HPDE6-E6E7 (cell line): ENCODE results near the gene MARCO.
A peak's percentile ranks its signal among the peaks of the same experiment; 100 is the strongest.

Experiments used
- DNase-seq: peaks from one replicate; pipeline ENCODE4 v3.0.0; 2011; ENCODE audit warnings: missing footprints; ENCODE audit errors: extremely low spot score

MARCO gene

DNA sequence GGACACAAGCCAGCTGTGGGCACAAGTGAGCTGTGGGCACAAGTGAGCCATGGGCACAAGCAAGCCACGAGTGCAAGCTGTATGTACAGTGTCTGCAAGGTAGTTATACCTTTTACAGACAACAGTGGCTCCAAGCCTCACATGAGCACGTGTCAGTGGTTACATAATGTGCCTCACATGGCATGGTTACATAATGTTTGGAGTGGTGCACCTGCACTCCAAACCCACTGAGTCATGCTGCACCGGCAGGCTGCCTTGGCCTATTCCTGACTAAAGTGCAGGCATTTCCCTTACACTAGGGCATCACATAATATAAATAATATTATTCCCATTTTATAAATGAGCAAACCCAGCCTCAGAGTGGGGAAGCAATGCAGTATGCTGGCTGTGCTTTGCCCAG is 62.6 kb downstream of the MARCO start:
- no peak for DNase-seq

DNA sequence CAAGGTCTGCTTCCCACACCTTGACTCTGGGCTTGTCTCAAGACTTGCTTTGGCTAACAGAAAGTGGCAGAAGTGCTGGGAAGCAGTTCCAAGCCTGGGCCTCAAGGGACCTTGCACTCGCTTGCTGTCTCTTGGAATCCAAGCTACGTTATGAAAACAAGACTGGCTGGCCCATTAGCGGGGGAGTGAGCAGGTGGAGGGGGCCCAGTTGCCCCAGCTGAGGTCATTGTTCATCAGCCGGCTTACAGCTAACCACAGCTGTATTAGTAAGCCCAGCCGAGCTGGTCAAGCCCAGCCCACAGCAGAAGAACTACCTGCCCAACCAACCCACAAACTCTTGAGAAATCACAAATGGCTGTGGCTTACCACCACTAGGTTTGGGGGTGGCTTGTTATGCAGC is 63.1 kb downstream of the MARCO start:
- DNase-seq, result no peak

- no peak for DNase-seq
Observed at GRCh38 chr2:119005555-119005954, 63.6 kb downstream of the MARCO start.

- no peak for DNase-seq
Observed at GRCh38 chr2:119006441-119006840, 64.4 kb downstream of the MARCO start.

- no peak for DNase-seq
Observed at GRCh38 chr2:119008108-119008507, 66.1 kb downstream of the MARCO start.

GRCh38 chr2:119009110-119009509 is 67.1 kb downstream of the MARCO start:
- DNase-seq, result no peak

GRCh38 chr2:119010336-119010735 is 68.3 kb downstream of the MARCO start:
- no peak for DNase-seq

DNA sequence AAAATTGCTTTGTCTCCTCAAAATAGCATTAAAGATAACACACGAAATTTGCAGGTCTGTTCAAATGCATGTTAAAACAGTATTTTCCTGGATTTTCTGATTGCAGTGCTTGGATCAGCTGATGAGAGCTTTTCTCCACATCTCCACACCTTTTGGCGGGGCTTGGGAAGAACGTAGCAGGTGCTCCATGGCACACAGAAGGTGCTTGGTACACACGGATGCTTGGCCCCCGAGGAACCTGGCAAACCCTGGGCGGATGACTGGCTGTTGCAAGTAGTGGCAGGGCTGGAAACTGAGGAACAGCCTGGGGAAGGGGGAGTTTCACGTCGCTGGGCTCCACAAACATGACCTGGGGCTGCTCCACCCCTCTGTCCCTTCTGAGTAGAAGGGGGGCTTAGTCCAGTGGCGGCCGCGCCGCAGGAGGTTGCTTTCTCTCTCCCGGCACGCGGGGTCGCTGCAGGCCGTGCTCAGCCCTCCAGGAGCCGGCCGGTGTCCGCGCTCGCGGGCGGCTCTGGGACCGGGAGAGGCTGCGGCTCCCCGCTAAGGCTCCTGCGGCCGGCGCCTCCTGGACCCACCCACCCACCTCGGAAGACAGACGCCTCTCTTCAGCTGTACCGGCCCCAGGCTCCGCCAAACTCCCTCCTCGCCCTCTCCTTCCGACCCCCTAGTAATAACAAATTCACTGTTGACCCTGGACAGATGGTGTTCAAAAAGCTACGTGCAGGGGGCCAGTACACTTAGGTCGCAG is 69.3 kb downstream of the MARCO start:
- peak; percentile 44 for DNase-seq

DNA sequence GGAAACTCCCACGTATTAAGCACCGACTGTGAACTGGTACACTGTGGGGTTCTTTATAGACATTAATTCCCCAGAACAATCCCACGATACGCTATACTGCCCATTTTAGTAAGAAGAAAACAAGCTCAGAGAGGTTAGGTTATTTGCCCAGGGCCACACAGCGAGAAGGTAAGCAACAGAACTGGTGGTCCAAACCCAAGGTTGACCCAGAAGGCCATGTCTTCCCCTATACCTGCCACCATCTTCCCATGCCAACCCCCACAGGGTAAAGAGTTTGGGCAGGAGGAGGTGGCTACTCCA is 69.9 kb downstream of the MARCO start:
- no peak for DNase-seq

GRCh38 chr2:119012345-119013301 is 70.6 kb downstream of the MARCO start:
- no peak for DNase-seq

GRCh38 chr2:119013671-119014070 is 71.7 kb downstream of the MARCO start:
- DNase-seq, result no peak

GRCh38 chr2:119015845-119016244 is 73.9 kb downstream of the MARCO start:
- DNase-seq, result no peak

GRCh38 chr2:119019521-119019920 is 77.5 kb downstream of the MARCO start:
- no peak for DNase-seq

DNA sequence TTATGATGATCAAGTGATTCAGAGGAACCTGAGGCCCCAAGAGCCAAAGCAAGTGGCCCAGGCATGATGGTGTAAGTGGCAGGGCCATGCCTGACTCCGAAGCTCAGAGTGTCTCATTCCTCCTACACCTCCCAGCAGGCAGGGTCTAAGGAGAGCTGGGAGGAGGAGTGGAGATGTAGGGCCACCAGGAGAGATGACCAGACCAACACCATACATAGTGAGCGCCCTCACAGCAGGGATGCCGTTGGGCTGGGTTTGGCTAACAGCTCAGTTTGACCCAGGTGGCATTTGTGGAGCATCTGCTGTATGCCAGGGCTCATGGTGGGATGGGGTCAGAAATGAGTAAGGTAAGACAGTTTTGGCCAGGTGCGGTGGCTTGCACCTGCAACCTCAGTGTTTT is 80.7 kb downstream of the MARCO start:
- DNase-seq, result no peak

- DNase-seq, result no peak
Observed at GRCh38 chr2:119023534-119023933, 81.5 kb downstream of the MARCO start.

DNA sequence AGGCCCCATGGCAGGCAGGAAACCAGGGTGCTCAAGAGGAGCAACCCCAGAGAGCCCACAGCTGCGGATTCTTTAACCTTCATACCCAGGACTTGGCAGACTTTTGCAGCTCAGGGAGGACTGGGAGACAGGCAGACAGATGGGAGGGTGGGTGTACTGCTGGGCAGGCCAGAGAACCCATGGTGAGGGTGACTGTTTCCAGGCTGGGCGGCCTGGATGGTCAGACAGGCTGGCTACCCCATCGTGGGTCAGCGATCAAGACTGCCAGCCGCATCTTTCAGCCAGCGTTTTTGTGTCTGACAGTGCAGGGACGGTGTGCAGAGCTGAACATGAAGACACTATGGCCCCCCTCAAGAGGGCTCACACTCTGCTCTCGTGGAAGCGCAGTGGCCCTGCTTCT is 82.2 kb downstream of the MARCO start:
- DNase-seq, result no peak

- no peak for DNase-seq
Observed at GRCh38 chr2:119024568-119024967, 82.6 kb downstream of the MARCO start.

GRCh38 chr2:119025013-119025412 is 83.0 kb downstream of the MARCO start:
- no peak for DNase-seq

- DNase-seq, result no peak
Observed at GRCh38 chr2:119025762-119026351, 83.9 kb downstream of the MARCO start.

DNA sequence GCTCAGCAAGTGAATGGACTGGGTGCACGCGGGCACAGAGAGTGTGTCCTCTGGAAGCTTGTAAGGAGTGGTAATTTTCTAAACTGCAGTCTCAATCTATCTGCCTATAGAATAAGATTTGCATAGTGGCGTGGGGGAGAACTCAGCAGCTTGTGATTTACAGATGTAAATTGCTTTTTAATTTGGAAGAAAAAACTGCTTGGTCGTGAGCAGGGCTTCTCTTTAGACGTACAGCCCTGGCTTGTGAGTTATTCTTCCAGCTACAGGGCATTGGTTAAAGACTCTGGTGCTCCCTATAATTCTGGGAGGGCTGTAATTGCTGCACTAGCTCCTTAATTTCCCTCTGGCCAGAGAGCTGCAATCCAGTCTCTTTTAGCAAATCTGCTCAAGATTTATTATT is 84.9 kb downstream of the MARCO start:
- no peak for DNase-seq

GRCh38 chr2:119028327-119029174 is 86.6 kb downstream of the MARCO start:
- DNase-seq, result peak; percentile 37

DNA sequence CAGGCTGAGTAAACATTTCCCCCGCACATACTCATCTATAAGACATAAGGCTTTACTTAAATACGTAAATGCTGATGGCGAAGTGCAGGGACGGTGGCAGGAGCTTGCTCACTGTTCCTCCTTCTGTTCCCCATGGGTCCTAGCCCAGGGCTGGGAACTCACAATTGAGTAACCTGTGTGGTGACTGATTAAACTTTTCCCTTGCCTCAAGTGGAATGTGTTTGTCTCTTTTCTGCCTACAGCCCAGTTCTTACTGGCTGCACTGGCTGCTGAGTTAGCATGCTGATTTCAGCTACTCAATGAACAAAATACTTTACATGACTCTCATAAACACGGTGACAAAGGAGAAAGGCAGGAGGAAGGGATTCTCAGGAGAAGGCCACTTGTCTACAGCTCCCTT is 87.3 kb downstream of the MARCO start:
- DNase-seq, result no peak
